Limb (tissue), 2 donors: ENCODE results near the gene ZNF823.
"Not testable (repeated sequence)": the region's sequence is repeated elsewhere in the genome, so short reads cannot be mapped to it uniquely, and the experiment has no call there.

ENCODE experiments used
- DNase-seq, 2 donors: peaks; one replicate each; pipeline ENCODE4 v3.0.0-alpha.2; 2016; ENCODE audit errors: extremely low spot score in 2 of 2

Gene ZNF823

GRCh38 chr19:11738746-11739620 lies at the start of gene ZNF823:
Gene ZNF823 (minus strand): TSS chr19:11738946. CDS start chr19:11738819, 127 bp downstream.
- DNase-seq, result peak; percentile 96 to 99

- DNase-seq, result no peak
Measured at GRCh38 chr19:11787536-11787935, 48.8 kb upstream of the ZNF823 start.

DNA sequence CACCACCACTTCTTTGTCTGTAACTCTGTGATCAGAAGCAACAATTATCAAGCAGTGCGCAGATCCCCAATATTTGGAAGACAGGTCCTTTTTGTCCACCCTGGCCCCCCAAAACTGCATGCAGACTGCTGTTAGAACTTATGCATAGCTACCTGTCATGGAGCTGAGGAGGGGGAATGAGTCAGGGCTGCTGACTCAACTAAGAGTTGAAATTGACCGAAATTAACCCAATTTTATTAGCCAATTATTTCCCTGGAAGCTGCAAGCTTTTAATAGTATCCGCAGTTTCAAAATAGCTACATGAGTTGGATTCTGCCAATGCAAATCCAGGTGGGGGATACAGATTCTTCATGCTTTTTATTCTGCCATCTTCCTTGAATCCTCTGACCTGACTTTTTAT lies 45.6 kb upstream of the ZNF823 start:
- no peak for DNase-seq

- DNase-seq, result no peak
Measured at GRCh38 chr19:11783767-11784166, 45.0 kb upstream of the ZNF823 start.

GRCh38 chr19:11781295-11782057 lies 42.7 kb upstream of the ZNF823 start:
- no peak for DNase-seq

DNA sequence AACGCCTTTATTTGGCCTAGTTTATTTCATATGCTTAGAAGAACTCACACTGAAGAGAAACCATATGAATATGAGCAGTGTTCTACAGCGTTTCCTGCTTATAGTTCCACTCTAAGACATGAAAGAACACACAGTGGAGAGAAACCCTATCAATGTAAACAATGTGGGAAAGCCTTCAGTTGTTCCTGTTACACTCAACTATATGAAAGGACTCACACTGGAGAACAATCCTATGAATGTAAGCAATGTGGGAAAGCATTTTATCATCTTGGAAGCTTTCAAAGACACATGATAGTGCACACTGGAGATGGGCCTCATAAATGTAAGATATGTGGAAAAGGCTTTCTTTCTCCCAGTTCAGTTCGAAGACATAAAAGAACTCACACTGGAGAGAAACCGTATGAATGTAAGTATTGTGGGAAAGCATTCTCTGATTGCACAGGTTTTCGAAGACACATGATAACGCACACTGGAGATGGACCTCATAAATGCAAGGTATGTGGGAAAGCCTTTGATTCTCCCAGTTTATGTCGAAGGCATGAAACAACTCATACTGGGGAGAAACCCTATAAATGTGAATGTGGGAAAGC lies 41.8 kb upstream of the ZNF823 start:
- DNase-seq, result no peak

DNA sequence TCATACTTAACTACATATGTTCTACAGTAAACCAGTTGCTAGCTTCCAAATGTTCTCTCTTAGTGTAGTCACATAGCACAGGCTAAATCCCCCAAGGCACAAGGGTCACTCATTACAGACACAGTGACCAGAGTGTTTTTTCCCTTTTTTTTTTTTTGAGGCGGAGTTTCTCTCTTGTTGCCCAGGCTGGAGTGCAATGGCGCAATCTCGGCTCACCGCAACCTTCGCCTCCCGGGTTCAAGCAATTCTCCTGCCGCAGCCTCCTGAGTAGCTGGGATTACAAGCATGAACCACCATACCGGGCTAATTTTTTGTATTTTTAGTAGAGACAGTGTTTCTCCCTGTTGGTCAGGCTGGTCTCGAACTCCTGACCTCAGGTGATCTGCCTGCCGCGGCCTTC lies 37.9 kb upstream of the ZNF823 start:
- not testable (repeated sequence) for DNase-seq

DNA sequence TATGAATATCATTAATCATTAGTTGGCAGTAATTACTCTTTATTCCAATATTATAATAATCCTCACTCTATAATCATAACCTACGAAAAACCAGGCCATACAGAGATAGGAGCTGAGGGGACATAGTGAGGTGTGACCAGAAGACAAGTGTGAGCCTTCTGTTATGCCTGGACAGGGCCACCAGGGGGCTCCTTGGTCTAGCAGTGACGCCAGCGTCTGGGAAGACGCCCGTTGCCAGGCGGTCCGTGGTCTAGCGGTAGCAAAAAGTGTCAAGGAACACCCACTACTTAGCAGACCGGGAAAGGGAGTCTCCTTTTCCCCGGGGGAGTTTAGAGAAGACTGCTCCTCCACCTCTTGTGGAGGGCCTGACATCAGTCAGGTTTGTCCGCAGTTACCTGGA lies 32.8 kb upstream of the ZNF823 start:
- not testable (repeated sequence) for DNase-seq

GRCh38 chr19:11769995-11770394 lies 31.2 kb upstream of the ZNF823 start:
- DNase-seq, result no peak

GRCh38 chr19:11767633-11768133 lies 28.9 kb upstream of the ZNF823 start:
- no peak for DNase-seq

GRCh38 chr19:11766597-11767591 lies 28.1 kb upstream of the ZNF823 start, which contains the start of gene ZNF441:
Gene ZNF441 (plus strand): TSS chr19:11767000. CDS start chr19:11767194, 194 bp downstream.
- DNase-seq, result peak; percentile 93 to 98

GRCh38 chr19:11763611-11764010 lies 24.9 kb upstream of the ZNF823 start:
- no peak for DNase-seq

DNA sequence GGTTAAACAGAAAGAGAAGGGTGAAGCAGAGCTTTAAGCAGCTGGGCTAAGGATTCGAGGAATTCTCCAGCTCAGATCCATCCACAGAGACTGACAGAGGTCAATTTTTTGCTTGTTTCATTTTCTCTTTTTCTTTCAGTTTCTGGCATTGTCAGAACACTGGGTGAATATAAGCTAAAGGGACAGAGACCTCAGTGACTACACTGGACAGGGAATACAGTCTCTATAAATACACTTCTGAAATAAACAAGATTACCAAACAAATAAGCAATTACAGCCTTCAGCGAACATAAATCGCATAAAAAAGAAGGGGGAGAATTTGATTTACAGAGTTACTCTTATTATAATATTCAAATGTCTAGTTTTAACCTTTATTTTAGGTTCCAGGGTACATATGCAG lies 24.4 kb upstream of the ZNF823 start:
- no peak for DNase-seq

DNA sequence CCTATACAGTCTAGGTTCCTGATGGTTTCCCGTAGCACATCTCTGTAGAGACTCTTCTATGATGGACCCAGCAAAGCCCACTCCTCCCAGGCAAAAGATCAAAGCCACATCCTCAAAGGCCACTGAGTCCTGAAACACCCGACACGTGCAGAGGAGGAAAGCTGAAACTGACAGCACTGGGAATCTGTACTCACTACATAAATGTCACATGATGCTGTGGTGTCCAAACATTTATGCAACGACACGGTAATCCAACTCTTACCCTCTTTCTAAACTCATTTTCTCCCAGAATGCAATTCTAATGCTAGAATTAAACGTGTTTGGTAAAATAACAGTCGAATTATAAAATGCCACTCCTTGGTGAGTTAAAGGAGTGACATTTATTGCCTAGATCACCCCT lies 21.1 kb upstream of the ZNF823 start:
- no peak for DNase-seq

DNA sequence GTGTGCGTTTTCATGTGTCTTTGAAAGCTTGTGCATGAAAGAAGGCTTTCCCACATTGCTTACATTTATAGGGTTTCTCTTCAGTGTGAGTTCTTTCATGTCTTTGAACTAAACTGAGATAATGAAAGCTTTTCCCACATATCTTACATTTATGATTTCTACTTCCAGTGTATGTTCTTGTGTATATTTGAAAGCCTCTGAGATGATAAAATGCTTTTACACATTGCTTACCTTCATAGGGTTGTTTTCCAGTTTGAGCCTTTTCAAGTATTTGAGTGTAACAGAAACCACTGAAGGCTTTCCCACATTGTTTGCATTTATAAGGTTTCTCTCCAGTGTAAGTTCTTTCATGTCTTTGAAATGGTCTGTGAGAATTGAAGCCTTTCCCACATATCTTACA lies 18.2 kb upstream of the ZNF823 start:
- DNase-seq, result no peak

DNA sequence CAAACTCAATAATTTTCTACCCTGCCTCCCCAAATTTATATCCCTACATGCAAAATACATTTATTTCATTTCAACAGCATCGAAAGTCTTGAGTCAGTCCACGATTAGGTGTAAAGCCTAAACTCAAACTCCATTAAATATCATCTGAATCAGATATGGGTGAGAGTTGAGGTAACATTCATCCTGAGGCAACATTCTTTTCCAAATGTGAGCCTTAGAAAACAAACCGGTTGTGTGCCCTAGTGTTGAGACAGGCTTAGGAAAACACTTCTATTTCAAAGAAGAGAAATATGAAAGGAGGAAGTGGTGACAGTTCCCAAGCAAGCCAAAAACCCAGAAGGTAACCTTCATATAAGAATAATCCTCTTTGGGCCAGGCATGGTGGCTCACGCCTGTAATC lies 15.9 kb upstream of the ZNF823 start:
- DNase-seq, result no peak

- no peak for DNase-seq
Measured at GRCh38 chr19:11752244-11752736, 13.5 kb upstream of the ZNF823 start.

- DNase-seq, result no peak
Measured at GRCh38 chr19:11749751-11750150, 11.0 kb upstream of the ZNF823 start.

DNA sequence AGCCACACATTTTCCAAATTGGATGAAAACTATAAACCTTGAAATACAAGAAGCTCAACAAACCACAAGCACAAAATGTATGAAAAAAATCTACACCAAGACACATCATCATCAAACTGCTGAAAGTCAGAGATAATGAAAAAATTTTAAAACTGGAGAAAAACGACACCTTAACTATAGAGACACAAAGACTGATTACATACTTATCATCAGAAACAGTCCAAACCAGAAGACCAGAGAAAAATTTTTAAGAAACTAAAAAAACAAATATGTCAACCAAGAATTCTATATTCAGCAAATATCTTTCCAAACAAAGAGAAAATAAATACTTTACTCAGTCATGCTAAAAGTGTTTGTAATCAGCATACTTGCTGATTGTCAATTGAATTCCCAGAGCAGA lies 8.5 kb upstream of the ZNF823 start:
- no peak for DNase-seq

DNA sequence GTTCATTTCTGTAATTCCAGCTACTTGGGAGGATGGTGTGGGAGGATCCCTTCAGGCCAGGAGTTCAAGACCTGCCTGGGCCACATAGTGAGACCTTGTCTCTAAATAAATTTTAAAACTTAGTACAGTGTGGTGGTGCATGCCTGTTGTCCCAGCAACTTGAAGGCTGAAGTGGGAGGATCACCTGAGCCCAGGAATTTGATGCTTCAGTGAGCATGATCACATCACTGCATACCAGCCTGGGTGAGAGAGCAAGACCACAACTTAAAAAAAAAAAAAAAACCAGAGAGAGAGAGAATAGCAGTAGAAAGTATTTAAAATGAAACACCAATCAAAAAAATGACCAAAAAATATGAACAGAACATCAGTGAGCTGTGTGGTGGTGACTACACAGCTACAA lies 7.1 kb upstream of the ZNF823 start:
- no peak for DNase-seq
